ENCODE data around the gene TNPO1. TPM values are rescaled to one million over a fixed set of nuclear protein-coding genes. Genes with fewer than 3 reads are reported as not detected.

The TNPO1 gene
- total RNA-seq, 1 experiment from 2014 or later, result 201 TPM

DNA sequence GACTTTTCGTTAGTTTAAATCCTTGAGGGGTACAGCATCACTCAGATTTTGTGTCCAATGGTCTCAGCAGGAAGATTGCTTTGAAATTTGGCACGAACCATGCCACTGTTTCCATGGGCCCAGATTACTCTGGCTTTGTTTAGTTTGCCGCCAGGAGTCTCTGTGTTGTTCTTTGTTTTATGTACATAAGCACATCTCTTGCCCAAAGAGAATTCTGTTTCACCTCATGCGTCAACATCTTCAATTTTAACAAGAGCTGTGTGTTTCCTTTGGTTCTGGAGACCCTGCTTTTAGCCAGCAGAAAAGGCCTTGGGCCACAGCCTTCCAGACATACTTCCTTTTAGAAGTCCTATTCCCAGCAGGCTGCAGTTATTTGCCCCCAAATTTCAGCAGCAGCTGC, 62.4 kb downstream of the TNPO1 start:
- POLR2A ChIA-PET (ENCODE audit: low non-redundant PET), result no interaction called here

DNA sequence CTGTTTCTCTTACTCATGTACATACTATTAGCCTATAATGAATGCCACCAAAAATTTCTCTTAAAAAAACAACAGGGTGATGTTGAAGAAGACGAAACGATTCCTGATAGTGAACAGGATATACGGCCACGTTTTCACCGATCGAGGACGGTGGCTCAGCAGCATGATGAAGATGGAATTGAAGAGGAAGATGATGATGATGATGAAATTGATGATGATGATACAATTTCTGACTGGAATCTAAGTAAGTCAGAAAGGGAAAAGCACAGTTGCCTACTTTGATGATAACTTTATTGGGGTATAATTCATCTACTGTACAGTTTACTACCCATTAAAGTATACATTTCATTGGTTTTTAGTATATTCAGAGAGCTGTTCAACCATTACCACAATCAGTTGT, 66.5 kb downstream of the TNPO1 start:
- DNase-seq (ENCODE audit: low spot score), result no peak
- no TSS peak for BruUV-seq (replicated peaks)
- Histone ChIP-seq H3K36me3 (ENCODE audit: insufficient read depth, low read length, poor library complexity, severe bottlenecking) (peaks cover 87% of the 10 kb centered on the region), H3K9me3 (ENCODE audit: low read depth, low read length, poor library complexity, severe bottlenecking) (no peaks in the 10 kb centered on the region), H3K4me1 (ENCODE audit: insufficient read depth, low read length, poor library complexity, severe bottlenecking) (no peaks in the 10 kb centered on the region), H3K4me3 (ENCODE audit: low read depth, low read length, poor library complexity, severe bottlenecking) (no peak overlapping the region), H3K27ac (ENCODE audit: low read depth, low read length, poor library complexity, severe bottlenecking) (no peak overlapping the region), H3K27me3 (replicated peaks; ENCODE audit: insufficient read depth, low read depth, low read length, poor library complexity) (no peaks in the 10 kb centered on the region)
- intact Hi-C loops (cut with micrococcal nuclease; ENCODE audit: unreplicated experiment), result no loop called here
- CTCF ChIA-PET, result no interaction called here
- TF ChIP-seq, protein P1, sequence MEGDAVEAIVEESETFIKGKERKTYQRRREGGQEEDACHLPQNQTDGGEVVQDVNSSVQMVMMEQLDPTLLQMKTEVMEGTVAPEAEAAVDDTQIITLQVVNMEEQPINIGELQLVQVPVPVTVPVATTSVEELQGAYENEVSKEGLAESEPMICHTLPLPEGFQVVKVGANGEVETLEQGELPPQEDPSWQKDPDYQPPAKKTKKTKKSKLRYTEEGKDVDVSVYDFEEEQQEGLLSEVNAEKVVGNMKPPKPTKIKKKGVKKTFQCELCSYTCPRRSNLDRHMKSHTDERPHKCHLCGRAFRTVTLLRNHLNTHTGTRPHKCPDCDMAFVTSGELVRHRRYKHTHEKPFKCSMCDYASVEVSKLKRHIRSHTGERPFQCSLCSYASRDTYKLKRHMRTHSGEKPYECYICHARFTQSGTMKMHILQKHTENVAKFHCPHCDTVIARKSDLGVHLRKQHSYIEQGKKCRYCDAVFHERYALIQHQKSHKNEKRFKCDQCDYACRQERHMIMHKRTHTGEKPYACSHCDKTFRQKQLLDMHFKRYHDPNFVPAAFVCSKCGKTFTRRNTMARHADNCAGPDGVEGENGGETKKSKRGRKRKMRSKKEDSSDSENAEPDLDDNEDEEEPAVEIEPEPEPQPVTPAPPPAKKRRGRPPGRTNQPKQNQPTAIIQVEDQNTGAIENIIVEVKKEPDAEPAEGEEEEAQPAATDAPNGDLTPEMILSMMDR (conservative IDR thresholded peaks at IDR 0.05; ENCODE audit: low read depth, low read length), result no peak
- TF ChIP-seq EZH2 (IDR thresholded peaks at IDR 0.05; ENCODE audit: borderline replicate concordance, low read depth, low read length, poor library complexity, severe bottlenecking), result no peak
- POLR2A ChIA-PET (ENCODE audit: low non-redundant PET), result no interaction called here

More for the DNA sequence above, 62.4 kb downstream of the TNPO1 start:
- no peaks in the 10 kb centered on the region for H3K4me1 ChIP-seq (ENCODE audit: insufficient read depth, low read length, poor library complexity, severe bottlenecking)
- no peak for DNase-seq (ENCODE audit: low spot score)
- TF ChIP-seq, protein P1 (conservative IDR thresholded peaks at IDR 0.05; ENCODE audit: low read depth, low read length), result no peak
- TF ChIP-seq EZH2 (IDR thresholded peaks at IDR 0.05; ENCODE audit: borderline replicate concordance, low read depth, low read length, poor library complexity, severe bottlenecking), result no peak
- H3K9me3 ChIP-seq (ENCODE audit: low read depth, low read length, poor library complexity, severe bottlenecking), result no peaks in the 10 kb centered on the region
- CTCF ChIA-PET, result no interaction called here
- intact Hi-C loops (cut with micrococcal nuclease; ENCODE audit: unreplicated experiment), result no loop called here
- H3K4me3 ChIP-seq (ENCODE audit: low read depth, low read length, poor library complexity, severe bottlenecking), result no peak overlapping the region
- H3K36me3 ChIP-seq (ENCODE audit: insufficient read depth, low read length, poor library complexity, severe bottlenecking), result peaks cover 86% of the 10 kb centered on the region
- no peak overlapping the region for H3K27ac ChIP-seq (ENCODE audit: low read depth, low read length, poor library complexity, severe bottlenecking)
- no TSS peak for BruUV-seq (replicated peaks)
- no peaks in the 10 kb centered on the region for H3K27me3 ChIP-seq (replicated peaks; ENCODE audit: insufficient read depth, low read depth, low read length, poor library complexity)

- BruUV-seq (replicated peaks), result no TSS peak
- TF ChIP-seq, protein P1 (conservative IDR thresholded peaks at IDR 0.05; ENCODE audit: low read depth, low read length), result no peak
- TF ChIP-seq EZH2 (IDR thresholded peaks at IDR 0.05; ENCODE audit: borderline replicate concordance, low read depth, low read length, poor library complexity, severe bottlenecking), result no peak
- DNase-seq (ENCODE audit: low spot score), result no peak
- Histone ChIP-seq H3K27me3 (replicated peaks; ENCODE audit: insufficient read depth, low read depth, low read length, poor library complexity) (no peaks in the 10 kb centered on the region), H3K4me3 (ENCODE audit: low read depth, low read length, poor library complexity, severe bottlenecking) (no peak overlapping the region), H3K4me1 (ENCODE audit: insufficient read depth, low read length, poor library complexity, severe bottlenecking) (no peaks in the 10 kb centered on the region), H3K9me3 (ENCODE audit: low read depth, low read length, poor library complexity, severe bottlenecking) (no peaks in the 10 kb centered on the region), H3K36me3 (ENCODE audit: insufficient read depth, low read length, poor library complexity, severe bottlenecking) (peaks cover 87% of the 10 kb centered on the region), H3K27ac (ENCODE audit: low read depth, low read length, poor library complexity, severe bottlenecking) (no peak overlapping the region)
- CTCF ChIA-PET, result no interaction called here
- POLR2A ChIA-PET (ENCODE audit: low non-redundant PET), result no interaction called here
- intact Hi-C loops (cut with micrococcal nuclease; ENCODE audit: unreplicated experiment), result no loop called here
Observed at GRCh38 chr5:72883850-72884249, 67.4 kb downstream of the TNPO1 start.
